A549 (cell line): Measurements from ENCODE around the gene ARL6IP5. TPM values are rescaled to one million over a fixed set of nuclear protein-coding genes. Genes with fewer than 3 reads are reported as not detected.

Source experiments
- ATAC-seq, 2 experiments: fragments of 200-7000 bp in 1 of 2; fragments of >200 bp in 1 of 2; cut with Nextera tagmentation in 1 of 2; cut with Tn5 transposase in 1 of 2; 3 replicates each; pipeline versions ENCODE4 v1.8.0 to v1.9.1; 2018 to 2020; ENCODE audit warnings: mild to moderate bottlenecking in 1 of 2, moderate library complexity in 1 of 2
- CTCF ChIA-PET: fragments of 300-600 bp; sonication (Branson Sonifier 250); formaldehyde crosslinking; extraction: SDS; loops from one replicate; lab custom pipeline; 2021; ENCODE audit warnings: antibody characterized with exemption, inconsistent platforms; lab: Yijun Ruan, JAX
- POLR2A ChIA-PET: fragments of 350-600 bp; formaldehyde crosslinking; extraction: SDS; loops from one replicate; lab custom pipeline; 2021; ENCODE audit warnings: antibody characterized with exemption, inconsistent platforms; lab: Yijun Ruan, JAX
- DNase-seq, 2 experiments: peaks; one replicate each; pipeline versions ENCODE4 v3.0.0 to v3.0.0-alpha.2; 2011 to 2016; ENCODE audit warnings: low read depth in 1 of 2, low spot score in 1 of 2
- FAIRE-seq: peaks from 2 replicates; lab custom pipeline; 2011; peaks lifted over from hg19 to GRCh38; lab: Jason Lieb, UNC
- H3K27ac ChIP-seq, 2 experiments: fragments of >200 bp; sonication (Bioruptor Twin); formaldehyde crosslinking; 3 replicates each; pipeline ENCODE4 v1.5.1; 2016 to 2017
- H3K4me1 ChIP-seq: fragments of >200 bp; sonication (Bioruptor Twin); formaldehyde crosslinking; 3 replicates; pipeline ENCODE4 v1.6.1; 2016
- H3K4me2 ChIP-seq: fragments of >200 bp; sonication (Bioruptor Twin); formaldehyde crosslinking; 3 replicates; pipeline ENCODE4 v1.6.1; 2016
- H3K4me3 ChIP-seq: fragments of >200 bp; sonication (Bioruptor Twin); formaldehyde crosslinking; 3 replicates; pipeline ENCODE4 v1.5.1; 2016
- H3K9me3 ChIP-seq: fragments of >200 bp; sonication (Bioruptor Twin); formaldehyde crosslinking; 3 replicates; pipeline ENCODE4 v1.6.1; 2016
- CEBPB ChIP-seq, 2 experiments: fragments of >200 bp in 1 of 2; sonication (Bioruptor Twin) in 1 of 2; formaldehyde crosslinking in 1 of 2; IDR thresholded peaks; 2 replicates each; pipeline ENCODE4 v1.6.1; 2012 to 2016
- CHD2 ChIP-seq: fragments of 150-350 bp; IDR thresholded peaks from 2 replicates; pipeline ENCODE4 v1.6.1; 2014; ENCODE audit warnings: low read length; ENCODE audit not compliant: partially characterized antibody
- CTCF ChIP-seq: fragments of >200 bp; sonication (Bioruptor Twin); formaldehyde crosslinking; IDR thresholded peaks from 3 replicates; pipeline ENCODE4 v1.5.1; 2016
- ELK1 ChIP-seq: fragments of 150-350 bp; IDR thresholded peaks from 2 replicates; pipeline ENCODE4 v1.6.1; 2014; ENCODE audit warnings: low read depth, mild to moderate bottlenecking, low read length
- EP300 ChIP-seq, 2 experiments: fragments of >200 bp; sonication (Bioruptor Twin); formaldehyde crosslinking; IDR thresholded peaks; 2 replicates in 1 of 2; 3 replicates in 1 of 2; pipeline ENCODE4 v1.6.1; 2016 to 2017
- HEYL ChIP-seq: fragments of 250-450 bp; sonication (Bioruptor Pico); IDR thresholded peaks from 2 replicates; pipeline ENCODE4 v1.8.0; 2021; ENCODE audit warnings: mild to moderate bottlenecking, moderate library complexity
- KDM5A ChIP-seq: fragments of 200-600 bp; sonication (generic); IDR thresholded peaks from 2 replicates; pipeline ENCODE4 v1.6.1; 2016; ENCODE audit warnings: antibody characterized with exemption, mild to moderate bottlenecking
- MAZ ChIP-seq: fragments of 150-350 bp; IDR thresholded peaks from 2 replicates; pipeline ENCODE4 v1.6.1; 2014; ENCODE audit warnings: antibody characterized with exemption, low read depth, low read length, borderline replicate concordance
- MYC ChIP-seq: IDR thresholded peaks from 2 replicates; pipeline ENCODE4 v1.6.1; 2012; ENCODE audit warnings: mild to moderate bottlenecking, inconsistent platforms, low read length, improper control_type of control experiment, borderline replicate concordance
- RFX5 ChIP-seq: fragments of 450-650 bp; IDR thresholded peaks from 2 replicates; pipeline ENCODE4 v1.7.1; 2014; ENCODE audit warnings: antibody characterized with exemption, mild to moderate bottlenecking, moderate library complexity
- SMC3 ChIP-seq: fragments of >200 bp; sonication (Bioruptor Twin); formaldehyde crosslinking; IDR thresholded peaks from 3 replicates; pipeline ENCODE4 v1.6.1; 2018; ENCODE audit warnings: inconsistent platforms
- ZNF302 ChIP-seq: fragments of 250-450 bp; sonication (Bioruptor Pico); IDR thresholded peaks from 2 replicates; pipeline ENCODE4 v1.9.0; 2021; ENCODE audit warnings: inconsistent platforms, mild to moderate bottlenecking, moderate library complexity
- WGBS: methylation state at CpG from one replicate; pipeline ENCODE4 v1.1.6; 2017; ENCODE audit errors: missing lambda C conversion rate; 5-methylcytosine and 5-hydroxymethylcytosine counted together
- polyA plus RNA-seq, 4 experiments: library from polyadenylated mRNA; depleted of rRNA in 3 of 4; stranded (reverse); fragments of >200 nt; fragmentation: RNase III in 1 of 4; extraction: RNeasy Plus Mini Kit Qiagen cat#74134 plus additional on column Dnase treatment in 1 of 4; gene quantifications; 2 replicates in 3 of 4; 3 replicates in 1 of 4; pipeline ENCODE4 v1.2.3, GENCODE V29; 2011 to 2017
- small RNA-seq, 6 experiments: library from RNA; depleted of rRNA; stranded (forward); fragments of <200 nt; gene quantifications; one replicate each; pipeline ENCODE3, GENCODE V24; 2012

The ARL6IP5 gene
- polyA plus RNA-seq, 2 of the 4 experiments (the other 2 are of a cell fraction): 73.8 to 109 TPM

GRCh38 chr3:69145688-69146087, 61.0 kb downstream of the ARL6IP5 start (continued):
- TF ChIP-seq HEYL (CRISPR knock-in tag): no peak
- TF ChIP-seq KDM5A: no peak
- no peak for TF ChIP-seq ZNF302
- TF ChIP-seq CTCF: no peak

- ChIA-PET CTCF (interaction anchor here (1.5 kb wide), 2 partner anchors 12 to 157 kb away, joined by 6 read pairs; no protein-coding TSS in a partner anchor), POLR2A (no interaction called here)
- no peak for FAIRE-seq
Observed at GRCh38 chr3:69149586-69149985, 64.8 kb downstream of the ARL6IP5 start.

More at GRCh38 chr3:69149586-69149985, 64.8 kb downstream of the ARL6IP5 start:
- H3K4me2 ChIP-seq: no peak overlapping the region
- TF ChIP-seq MAZ (no peak), RFX5 (no peak), SMC3 (no peak), CEBPB (IDR thresholded peaks at IDR 0.05) (no peak), ELK1 (no peak), EP300 (IDR thresholded peaks at IDR 0.05) (no peak), MYC (no peak), CHD2 (no peak)
- TF ChIP-seq, all 56 proteins: peak for 0
- 78% methylated on average over 3 of the region's 3 CpGs for WGBS
- no peak for ATAC-seq
- no peak for DNase-seq
- Histone ChIP-seq H3K4me1 (no peaks in the 10 kb centered on the region), H3K4me3 (no peak overlapping the region), H3K27ac (no peak overlapping the region), H3K9me3 (no peaks in the 10 kb centered on the region)

Small RNAs within 50 kb of the gene (small RNA-seq; reads per million reads assigned to genes)
- 0.37 to 51.7 (median 25.0) reads per million in 6 experiments for gene MIR3136

Other genes starting within 250 kb of the ARL6IP5 start
- not detected in 2 replicates for gene TAFA4, start 152.4 kb upstream of the ARL6IP5 start, polyA plus RNA-seq (2011; rRNA removed)
- not detected in 3 replicates for gene TAFA4, start 152.4 kb upstream of the ARL6IP5 start, polyA plus RNA-seq (2017; fragmentation: RNase III; extraction: RNeasy Plus Mini Kit Qiagen cat#74134 plus additional on column Dnase treatment)
- 11.1 and 11.3 TPM in 2 replicates for gene EOGT, start 71.3 kb upstream of the ARL6IP5 start, polyA plus RNA-seq (2011; rRNA removed)
- 8.6 to 10.0 TPM (median 9.3 TPM) in 3 replicates for gene EOGT, start 71.3 kb upstream of the ARL6IP5 start, polyA plus RNA-seq (2017; fragmentation: RNase III; extraction: RNeasy Plus Mini Kit Qiagen cat#74134 plus additional on column Dnase treatment)
- gene TMF1, start 32.6 kb upstream of the ARL6IP5 start, polyA plus RNA-seq (2011; rRNA removed): 13.9 and 17.2 TPM in 2 replicates
- 13.7 to 16.1 TPM (median 15.3 TPM) in 3 replicates for gene TMF1, start 32.6 kb upstream of the ARL6IP5 start, polyA plus RNA-seq (2017; fragmentation: RNase III; extraction: RNeasy Plus Mini Kit Qiagen cat#74134 plus additional on column Dnase treatment)
- gene UBA3, start 4.6 kb upstream of the ARL6IP5 start, polyA plus RNA-seq (2011; rRNA removed): 54.0 and 62.7 TPM in 2 replicates
- gene UBA3, start 4.6 kb upstream of the ARL6IP5 start, polyA plus RNA-seq (2017; fragmentation: RNase III; extraction: RNeasy Plus Mini Kit Qiagen cat#74134 plus additional on column Dnase treatment): 41.9 to 54.6 TPM (median 50.0 TPM) in 3 replicates
- gene LMOD3, start 37.7 kb downstream of the ARL6IP5 start, polyA plus RNA-seq (2011; rRNA removed): not detected in 2 replicates
- gene LMOD3, start 37.7 kb downstream of the ARL6IP5 start, polyA plus RNA-seq (2017; fragmentation: RNase III; extraction: RNeasy Plus Mini Kit Qiagen cat#74134 plus additional on column Dnase treatment): not detected in 3 replicates